A673 (cell line): ENCODE results near the gene NRG3. TPM values are rescaled to one million over a fixed set of nuclear protein-coding genes. Genes with fewer than 3 reads are reported as not detected.

Source experiments
- BruUV-seq: library from RNA; stranded (reverse); fragments of 400-500 nt; replicated peaks from 2 replicates; lab custom pipeline; 2021; lab: Mats Ljungman, UMichigan
- CTCF ChIA-PET: fragments of 300-600 bp; sonication (Branson Sonifier 250); formaldehyde crosslinking; loops from one replicate; lab custom pipeline; 2022; ENCODE audit warnings: antibody characterized with exemption; lab: Charles Lee
- POLR2A ChIA-PET: fragments of 300-600 bp; sonication (Branson Sonifier 250); formaldehyde crosslinking; loops from one replicate; lab custom pipeline; 2022; ENCODE audit warnings: antibody characterized with exemption; ENCODE audit not compliant: low non-redundant PET; lab: Charles Lee
- DNase-seq: peaks from one replicate; pipeline ENCODE4 v3.0.0-alpha.2; 2015; ENCODE audit warnings: low spot score
- H3K27ac ChIP-seq: fragments of 200-600 bp; sonication (generic); 2 replicates; pipeline ENCODE4 v1.5.1; 2016; ENCODE audit warnings: mixed run types, low read depth, mild to moderate bottlenecking, mixed read lengths, antibody characterized with exemption, low read length; ENCODE audit not compliant: poor library complexity, severe bottlenecking
- H3K27me3 ChIP-seq: fragments of 200-600 bp; sonication (generic); replicated peaks from 2 replicates; pipeline ENCODE4 v1.6.1; 2017; ENCODE audit warnings: mixed run types, low read depth, mild to moderate bottlenecking, mixed read lengths, antibody characterized with exemption, low read length; ENCODE audit not compliant: insufficient read depth, poor library complexity
- H3K36me3 ChIP-seq: fragments of 200-600 bp; sonication (generic); 2 replicates; pipeline ENCODE4 v1.6.1; 2016; ENCODE audit warnings: mixed run types, mild to moderate bottlenecking, mixed read lengths, antibody characterized with exemption, low read length; ENCODE audit not compliant: insufficient read depth, poor library complexity, severe bottlenecking
- H3K4me1 ChIP-seq: fragments of 200-600 bp; sonication (generic); 2 replicates; pipeline ENCODE4 v1.6.1; 2017; ENCODE audit warnings: mixed run types, mild to moderate bottlenecking, mixed read lengths, antibody characterized with exemption, low read length; ENCODE audit not compliant: insufficient read depth, poor library complexity, severe bottlenecking
- H3K4me3 ChIP-seq: fragments of 200-600 bp; sonication (generic); 2 replicates; pipeline ENCODE4 v1.5.1; 2016; ENCODE audit warnings: low read depth, mixed run types, mild to moderate bottlenecking, mixed read lengths, low read length; ENCODE audit not compliant: poor library complexity, severe bottlenecking
- H3K9me3 ChIP-seq: fragments of 200-600 bp; sonication (generic); 2 replicates; pipeline ENCODE4 v1.6.1; 2016; ENCODE audit warnings: mixed run types, low read depth, mild to moderate bottlenecking, mixed read lengths, antibody characterized with exemption, low read length; ENCODE audit not compliant: poor library complexity, severe bottlenecking
- EZH2 ChIP-seq: fragments of 200-600 bp; sonication (generic); IDR thresholded peaks from 2 replicates; pipeline ENCODE4 v1.6.1; 2017; ENCODE audit warnings: borderline replicate concordance, low read depth, mild to moderate bottlenecking, mixed read lengths, antibody characterized with exemption, low read length; ENCODE audit not compliant: poor library complexity, severe bottlenecking
- intact Hi-C: fragments of 100-400 bp; cut with micrococcal nuclease; formaldehyde crosslinking; loops from one replicate; pipeline ENCODE4 v1.10.0; 2022; ENCODE audit not compliant: unreplicated experiment
- total RNA-seq: library from RNA; stranded (reverse); gene quantifications from 2 replicates; pipeline ENCODE4 v1.2.3, GENCODE V29; 2021
- TF ChIP-seq, protein P1 (sequence below): fragments of 300-800, 200-600 bp; sonication (generic); conservative IDR thresholded peaks from 2 replicates; pipeline ENCODE4 v1.5.1; 2017; ENCODE audit warnings: low read depth, mild to moderate bottlenecking, antibody characterized with exemption, low read length, moderate library complexity, mixed read lengths

The NRG3 gene
- total RNA-seq, 1 experiment from 2014 or later: not detected

DNA sequence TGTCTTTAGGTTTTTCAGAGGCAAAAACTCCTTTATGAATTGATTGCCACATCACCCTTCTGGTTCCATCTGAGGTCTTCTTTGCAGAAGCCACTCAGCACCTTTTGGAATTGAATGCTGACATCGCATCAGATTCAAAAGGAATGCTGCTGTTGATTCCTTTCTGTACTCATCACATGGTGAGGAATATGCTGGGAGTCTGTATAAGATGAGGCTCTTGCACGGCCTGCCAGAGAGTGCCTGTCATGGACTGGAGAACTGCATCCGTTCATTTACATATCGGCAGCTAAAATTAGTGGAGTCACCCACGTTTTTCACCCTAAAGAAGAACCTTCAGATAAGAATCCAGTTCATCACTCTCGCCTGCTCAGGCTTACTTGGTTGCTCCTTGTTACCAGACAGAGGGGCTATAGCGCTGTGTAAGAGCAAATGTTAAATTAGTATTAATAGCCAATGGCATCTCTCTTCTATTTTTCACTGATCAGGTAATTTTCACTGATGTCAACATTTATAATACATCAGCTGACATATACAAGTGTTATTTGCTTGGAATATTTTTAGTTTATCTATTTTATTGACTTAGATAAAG is 14.3 kb downstream of the NRG3 start:
- intact Hi-C loops: no loop called here
- Histone ChIP-seq H3K9me3 (no peaks in the 10 kb centered on the region), H3K27ac (no peak overlapping the region), H3K36me3 (no peaks in the 10 kb centered on the region), H3K27me3 (no peaks in the 10 kb centered on the region), H3K4me3 (no peak overlapping the region), H3K4me1 (no peaks in the 10 kb centered on the region)
- no peak for DNase-seq
- CTCF ChIA-PET: no interaction called here
- no TSS peak for BruUV-seq
- POLR2A ChIA-PET: no interaction called here
- no peak for TF ChIP-seq EZH2
- TF ChIP-seq, protein P1, sequence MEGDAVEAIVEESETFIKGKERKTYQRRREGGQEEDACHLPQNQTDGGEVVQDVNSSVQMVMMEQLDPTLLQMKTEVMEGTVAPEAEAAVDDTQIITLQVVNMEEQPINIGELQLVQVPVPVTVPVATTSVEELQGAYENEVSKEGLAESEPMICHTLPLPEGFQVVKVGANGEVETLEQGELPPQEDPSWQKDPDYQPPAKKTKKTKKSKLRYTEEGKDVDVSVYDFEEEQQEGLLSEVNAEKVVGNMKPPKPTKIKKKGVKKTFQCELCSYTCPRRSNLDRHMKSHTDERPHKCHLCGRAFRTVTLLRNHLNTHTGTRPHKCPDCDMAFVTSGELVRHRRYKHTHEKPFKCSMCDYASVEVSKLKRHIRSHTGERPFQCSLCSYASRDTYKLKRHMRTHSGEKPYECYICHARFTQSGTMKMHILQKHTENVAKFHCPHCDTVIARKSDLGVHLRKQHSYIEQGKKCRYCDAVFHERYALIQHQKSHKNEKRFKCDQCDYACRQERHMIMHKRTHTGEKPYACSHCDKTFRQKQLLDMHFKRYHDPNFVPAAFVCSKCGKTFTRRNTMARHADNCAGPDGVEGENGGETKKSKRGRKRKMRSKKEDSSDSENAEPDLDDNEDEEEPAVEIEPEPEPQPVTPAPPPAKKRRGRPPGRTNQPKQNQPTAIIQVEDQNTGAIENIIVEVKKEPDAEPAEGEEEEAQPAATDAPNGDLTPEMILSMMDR: no peak

DNA sequence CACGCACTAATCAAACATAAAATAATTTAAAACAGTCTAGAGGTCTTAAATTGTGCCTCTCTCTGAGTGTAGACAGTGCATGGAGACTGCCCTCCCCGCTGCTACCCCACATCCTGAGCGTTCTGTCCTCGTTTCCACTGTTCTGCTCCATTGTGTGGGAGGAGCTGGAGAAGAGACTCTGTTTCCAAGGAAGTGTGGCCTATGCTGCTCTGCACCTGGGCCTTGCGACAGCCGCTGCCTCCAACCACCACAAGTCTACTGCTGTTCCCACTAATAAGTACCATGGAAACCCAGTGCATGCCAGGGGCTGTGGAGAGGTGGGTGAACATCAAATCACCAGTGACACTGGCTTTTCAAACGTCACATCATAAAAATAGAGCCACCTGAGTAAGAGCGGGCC is 19.6 kb downstream of the NRG3 start:
- TF ChIP-seq EZH2: no peak
- TF ChIP-seq, protein P1: no peak
- ChIA-PET POLR2A (no interaction called here), CTCF (no interaction called here)
- Histone ChIP-seq H3K36me3 (no peaks in the 10 kb centered on the region), H3K4me1 (no peaks in the 10 kb centered on the region), H3K27ac (no peak overlapping the region), H3K27me3 (no peaks in the 10 kb centered on the region), H3K9me3 (no peaks in the 10 kb centered on the region), H3K4me3 (no peak overlapping the region)
- DNase-seq: no peak
- intact Hi-C loops: no loop called here
- BruUV-seq: no TSS peak

DNA sequence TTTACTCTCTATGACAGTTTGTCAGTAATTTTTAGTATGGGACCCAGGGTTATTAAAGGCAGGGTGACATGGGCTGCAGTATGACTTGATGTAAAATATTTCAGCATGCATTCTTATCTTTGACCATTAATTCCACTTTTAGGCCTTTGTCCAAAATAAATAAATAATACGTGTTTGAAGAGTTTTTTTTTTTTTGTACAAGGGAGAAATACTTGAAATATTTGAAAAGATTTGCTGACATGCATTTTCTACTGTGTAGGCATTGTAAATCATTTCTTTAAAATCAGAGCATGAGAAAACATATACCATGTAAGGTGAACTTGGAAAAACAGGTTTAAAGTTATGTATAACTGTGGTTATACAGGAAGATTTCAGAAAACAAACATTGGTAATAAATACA is 23.5 kb downstream of the NRG3 start:
- ChIA-PET POLR2A (no interaction called here), CTCF (no interaction called here)
- no peak for DNase-seq
- no peaks in the 10 kb centered on the region for H3K4me1 ChIP-seq
- no peak overlapping the region for H3K4me3 ChIP-seq
- no peak overlapping the region for H3K27ac ChIP-seq
- no TSS peak for BruUV-seq
- intact Hi-C loops: no loop called here
- no peaks in the 10 kb centered on the region for H3K36me3 ChIP-seq
- no peaks in the 10 kb centered on the region for H3K27me3 ChIP-seq
- TF ChIP-seq, protein P1: no peak
- no peak for TF ChIP-seq EZH2
- no peaks in the 10 kb centered on the region for H3K9me3 ChIP-seq
